ENCODE data around the gene TMEM115. TPM values are rescaled to one million over a fixed set of nuclear protein-coding genes. Genes with fewer than 3 reads are reported as not detected.

TMEM115 gene
- total and polyA plus RNA-seq, 10 of the 15 experiments (the other 5 are each of a cell fraction or from before 2014, with no cell fraction given), result 1.9 to 18.7 (median 13.2) TPM

DNA sequence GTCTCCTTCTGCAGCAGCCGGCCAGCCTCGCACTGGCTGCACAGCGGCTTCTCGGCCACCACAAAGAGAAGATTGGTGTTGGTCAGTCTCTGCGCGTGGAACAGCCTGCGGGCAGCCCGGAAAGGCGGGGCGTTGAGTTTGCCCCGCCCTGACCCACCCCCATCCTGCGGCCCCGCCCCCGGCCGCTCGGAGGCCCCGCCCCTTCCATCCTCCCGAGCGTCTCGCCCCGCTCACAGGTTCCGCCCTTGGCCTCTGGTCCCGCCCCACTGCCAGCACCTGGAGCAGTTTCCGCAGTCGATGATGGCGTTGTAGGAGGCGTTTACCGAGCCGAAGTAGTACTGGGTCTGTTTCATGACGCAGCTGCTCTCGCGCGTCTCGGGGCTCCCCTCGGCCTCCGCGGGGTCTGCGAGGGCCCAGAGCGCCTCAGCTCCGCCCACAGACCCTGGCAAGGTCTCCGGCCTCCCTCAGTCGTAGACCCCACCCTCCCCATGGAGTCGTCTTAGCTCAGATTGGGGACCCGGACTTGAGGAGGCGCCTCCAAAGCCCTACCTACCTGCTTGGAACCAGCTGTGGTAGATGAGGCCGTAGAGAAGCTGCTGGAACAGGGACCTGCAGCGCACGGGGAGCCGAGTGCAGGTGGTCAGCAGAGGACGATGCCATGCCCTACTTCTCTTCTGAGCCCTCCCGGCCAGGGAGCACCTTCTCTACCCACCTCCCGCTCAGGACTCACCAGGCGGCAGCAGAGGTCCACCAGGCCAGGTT lies 5.9 kb upstream of the TMEM115 start:
- DNase-seq (ENCODE audit: low read depth, low spot score) (no peak), ATAC-seq (peak; percentile 97), FAIRE-seq (peak; percentile 89)
- Histone ChIP-seq H2AFZ (ENCODE audit: control insufficient read depth, low read depth, low read length) (peak overlapping the region; percentile 89), H4K20me1 (ENCODE audit: control insufficient read depth, insufficient read depth) (no peaks in the 10 kb centered on the region), H3K27me3 (replicated peaks in 1 of 2; ENCODE audit: control insufficient read depth in 2 of 2, insufficient read depth in 2 of 2, low read length in 1 of 2) (no peaks in the 10 kb centered on the region; a peak in 2 of 4 replicates), H3K4me2 (ENCODE audit: control insufficient read depth, insufficient read depth) (peak overlapping the region; percentile 100), H3K4me3 (peak overlapping the region; percentile 70), H3K36me3 (ENCODE audit: control insufficient read depth in 2 of 2, insufficient read depth in 2 of 2, low read length in 1 of 2) (no peaks in the 10 kb centered on the region), H3K79me2 (ENCODE audit: control insufficient read depth, insufficient read depth, low read length) (no peaks in the 10 kb centered on the region), H3K9me3 (replicated peaks; ENCODE audit: control insufficient read depth, insufficient read depth, low read length) (no peaks in the 10 kb centered on the region), H3K4me1 (ENCODE audit: control insufficient read depth, insufficient read depth, low read length) (peaks cover 5% of the 10 kb centered on the region; the same call in 1 of the 2 replicates), H3K27ac (ENCODE audit: control insufficient read depth, insufficient read depth) (no peak overlapping the region), H3K9ac (ENCODE audit: control insufficient read depth, insufficient read depth, low read length) (peak overlapping the region; percentile 53; the same call in 1 of the 2 replicates)
- WGBS (ENCODE audit: insufficient coverage, insufficient replicate concordance, low lambda C conversion rate, missing lambda C conversion rate), result 7% methylated on average over 48 of the region's 53 CpGs
- intact Hi-C loops (cut with micrococcal nuclease; ENCODE audit: unreplicated experiment) (no loop called here), in situ Hi-C loops (cut with MboI) (no loop called here)
- TF ChIP-seq CHD2 (IDR thresholded peaks at IDR 0.05; ENCODE audit: borderline replicate concordance, low read depth, low read length) (peak; percentile 16; the same call in 1 of the 2 replicates), POLR2A (IDR thresholded peaks at IDR 0.05; ENCODE audit: low read depth, low read length) (peak; percentile 68), ZBED1 (IDR thresholded peaks at IDR 0.05; ENCODE audit: borderline replicate concordance) (no peak)
- BruUV-seq (replicated peaks), result no TSS peak
- ChIA-PET POLR2A (interaction anchor here (0.6 to 1.1 kb wide), 3 partner anchors 9 to 16 kb away, joined by 3 read pairs; partner anchors contain the start of genes CYB561D2 and NPRL2), RAD21 (ENCODE audit: unreplicated experiment) (no interaction called here), SMC1A (ENCODE audit: uncharacterized antibody, unreplicated experiment) (no interaction called here), CTCF (interaction anchor here (1.4 kb wide), 1 partner anchor 15 kb away, joined by 4 read pairs; the partner anchor contains the start of genes CYB561D2 and NPRL2)

DNA sequence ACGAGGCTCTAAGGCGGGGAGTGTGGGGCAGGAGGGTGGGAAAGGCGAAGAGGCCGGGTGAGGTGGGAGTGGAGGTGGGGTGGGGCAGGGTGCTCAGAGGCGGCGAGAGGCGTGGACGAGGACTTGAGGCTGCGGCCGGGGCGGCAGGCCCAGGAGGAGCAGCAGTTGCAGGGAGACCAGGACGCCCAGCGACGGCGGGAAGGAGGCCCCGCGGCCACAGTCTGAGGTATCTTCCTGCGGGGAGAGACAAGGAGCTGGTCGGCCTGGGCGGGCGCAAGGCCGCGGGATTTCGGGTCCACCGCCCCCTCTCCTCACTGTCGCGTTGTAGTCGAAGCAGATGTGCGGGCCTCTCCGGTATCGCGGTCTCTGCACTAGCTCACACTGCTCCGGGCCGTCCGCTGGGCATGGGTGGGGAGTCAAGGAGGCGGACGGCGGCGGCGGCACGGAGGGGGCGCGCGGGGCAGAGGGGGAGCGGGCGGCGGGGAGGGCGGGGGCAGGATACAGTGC lies 5.3 kb upstream of the TMEM115 start:
- Histone ChIP-seq H3K36me3 (ENCODE audit: control insufficient read depth in 2 of 2, insufficient read depth in 2 of 2, low read length in 1 of 2) (no peaks in the 10 kb centered on the region), H3K9me3 (replicated peaks; ENCODE audit: control insufficient read depth, insufficient read depth, low read length) (no peaks in the 10 kb centered on the region), H3K9ac (ENCODE audit: control insufficient read depth, insufficient read depth, low read length) (no peak overlapping the region), H3K4me2 (ENCODE audit: control insufficient read depth, insufficient read depth) (peak overlapping the region; percentile 100), H3K4me1 (ENCODE audit: control insufficient read depth, insufficient read depth, low read length) (peaks cover 10% of the 10 kb centered on the region; the same call in 1 of the 2 replicates), H2AFZ (ENCODE audit: control insufficient read depth, low read depth, low read length) (peak overlapping the region; percentile 55), H3K79me2 (ENCODE audit: control insufficient read depth, insufficient read depth, low read length) (no peaks in the 10 kb centered on the region), H3K4me3 (peak overlapping the region; percentile 70), H3K27me3 (replicated peaks in 1 of 2; ENCODE audit: control insufficient read depth in 2 of 2, insufficient read depth in 2 of 2, low read length in 1 of 2) (no peaks in the 10 kb centered on the region; a peak in 1 of 4 replicates), H4K20me1 (ENCODE audit: control insufficient read depth, insufficient read depth) (no peaks in the 10 kb centered on the region), H3K27ac (ENCODE audit: control insufficient read depth, insufficient read depth) (no peak overlapping the region)
- in situ Hi-C loops (cut with MboI), result no loop called here
- SMC1A ChIA-PET (ENCODE audit: uncharacterized antibody, unreplicated experiment), result no interaction called here
- intact Hi-C loops (cut with micrococcal nuclease; ENCODE audit: unreplicated experiment), result no loop called here
- peak; percentile 30 for ATAC-seq
- BruUV-seq (replicated peaks), result no TSS peak
- POLR2A ChIA-PET, result interaction anchor here (0.6 to 1.1 kb wide), 3 partner anchors 14 to 412 kb away, joined by 3 to 8 read pairs (median 3); partner anchors contain the start of genes CYB561D2 and NPRL2
- RAD21 ChIA-PET (ENCODE audit: unreplicated experiment), result no interaction called here
- CTCF ChIA-PET, result interaction anchor here (1.4 kb wide), 1 partner anchor 14 kb away, joined by 4 read pairs; the partner anchor contains the start of genes CYB561D2 and NPRL2
- 38% methylated on average over 28 of the region's 48 CpGs for WGBS (ENCODE audit: insufficient coverage, insufficient replicate concordance, low lambda C conversion rate, missing lambda C conversion rate)
- FAIRE-seq, result no peak
- DNase-seq (ENCODE audit: low read depth, low spot score), result no peak
- TF ChIP-seq POLR2A (IDR thresholded peaks at IDR 0.05; ENCODE audit: low read depth, low read length), result no peak
- no peak for TF ChIP-seq EED (IDR thresholded peaks at IDR 0.05; ENCODE audit: low read depth)
- no peak for TF ChIP-seq BRCA1 (IDR thresholded peaks at IDR 0.05; ENCODE audit: low read depth, low read length)
- TF ChIP-seq, protein P1, sequence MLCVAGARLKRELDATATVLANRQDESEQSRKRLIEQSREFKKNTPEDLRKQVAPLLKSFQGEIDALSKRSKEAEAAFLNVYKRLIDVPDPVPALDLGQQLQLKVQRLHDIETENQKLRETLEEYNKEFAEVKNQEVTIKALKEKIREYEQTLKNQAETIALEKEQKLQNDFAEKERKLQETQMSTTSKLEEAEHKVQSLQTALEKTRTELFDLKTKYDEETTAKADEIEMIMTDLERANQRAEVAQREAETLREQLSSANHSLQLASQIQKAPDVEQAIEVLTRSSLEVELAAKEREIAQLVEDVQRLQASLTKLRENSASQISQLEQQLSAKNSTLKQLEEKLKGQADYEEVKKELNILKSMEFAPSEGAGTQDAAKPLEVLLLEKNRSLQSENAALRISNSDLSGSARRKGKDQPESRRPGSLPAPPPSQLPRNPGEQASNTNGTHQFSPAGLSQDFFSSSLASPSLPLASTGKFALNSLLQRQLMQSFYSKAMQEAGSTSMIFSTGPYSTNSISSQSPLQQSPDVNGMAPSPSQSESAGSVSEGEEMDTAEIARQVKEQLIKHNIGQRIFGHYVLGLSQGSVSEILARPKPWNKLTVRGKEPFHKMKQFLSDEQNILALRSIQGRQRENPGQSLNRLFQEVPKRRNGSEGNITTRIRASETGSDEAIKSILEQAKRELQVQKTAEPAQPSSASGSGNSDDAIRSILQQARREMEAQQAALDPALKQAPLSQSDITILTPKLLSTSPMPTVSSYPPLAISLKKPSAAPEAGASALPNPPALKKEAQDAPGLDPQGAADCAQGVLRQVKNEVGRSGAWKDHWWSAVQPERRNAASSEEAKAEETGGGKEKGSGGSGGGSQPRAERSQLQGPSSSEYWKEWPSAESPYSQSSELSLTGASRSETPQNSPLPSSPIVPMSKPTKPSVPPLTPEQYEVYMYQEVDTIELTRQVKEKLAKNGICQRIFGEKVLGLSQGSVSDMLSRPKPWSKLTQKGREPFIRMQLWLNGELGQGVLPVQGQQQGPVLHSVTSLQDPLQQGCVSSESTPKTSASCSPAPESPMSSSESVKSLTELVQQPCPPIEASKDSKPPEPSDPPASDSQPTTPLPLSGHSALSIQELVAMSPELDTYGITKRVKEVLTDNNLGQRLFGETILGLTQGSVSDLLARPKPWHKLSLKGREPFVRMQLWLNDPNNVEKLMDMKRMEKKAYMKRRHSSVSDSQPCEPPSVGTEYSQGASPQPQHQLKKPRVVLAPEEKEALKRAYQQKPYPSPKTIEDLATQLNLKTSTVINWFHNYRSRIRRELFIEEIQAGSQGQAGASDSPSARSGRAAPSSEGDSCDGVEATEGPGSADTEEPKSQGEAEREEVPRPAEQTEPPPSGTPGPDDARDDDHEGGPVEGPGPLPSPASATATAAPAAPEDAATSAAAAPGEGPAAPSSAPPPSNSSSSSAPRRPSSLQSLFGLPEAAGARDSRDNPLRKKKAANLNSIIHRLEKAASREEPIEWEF (IDR thresholded peaks at IDR 0.05; ENCODE audit: insufficient replicate concordance, low read depth, low read length), result no peak
- TF ChIP-seq POLR2AphosphoS2 (IDR thresholded peaks at IDR 0.05; ENCODE audit: low read depth, low read length), result no peak
